Stimulated activated CD8-positive, alpha-beta memory T cell treated with anti-CD3 and anti-CD28 coated beads, Interleukin-12 subunit alpha, Interleukin-12 subunit beta, amount 100 ng/mL, for 4 hours (primary cell): ENCODE measurements around the gene PDE7B.
"Not testable (repeated sequence)": the region's sequence is repeated elsewhere in the genome, so short reads cannot be mapped to it uniquely, and the experiment has no call there.

Experiments used
- DNase-seq: peaks from one replicate; pipeline ENCODE4 v3.0.0-alpha.2; 2020; ENCODE audit warnings: low read depth

PDE7B gene

DNA sequence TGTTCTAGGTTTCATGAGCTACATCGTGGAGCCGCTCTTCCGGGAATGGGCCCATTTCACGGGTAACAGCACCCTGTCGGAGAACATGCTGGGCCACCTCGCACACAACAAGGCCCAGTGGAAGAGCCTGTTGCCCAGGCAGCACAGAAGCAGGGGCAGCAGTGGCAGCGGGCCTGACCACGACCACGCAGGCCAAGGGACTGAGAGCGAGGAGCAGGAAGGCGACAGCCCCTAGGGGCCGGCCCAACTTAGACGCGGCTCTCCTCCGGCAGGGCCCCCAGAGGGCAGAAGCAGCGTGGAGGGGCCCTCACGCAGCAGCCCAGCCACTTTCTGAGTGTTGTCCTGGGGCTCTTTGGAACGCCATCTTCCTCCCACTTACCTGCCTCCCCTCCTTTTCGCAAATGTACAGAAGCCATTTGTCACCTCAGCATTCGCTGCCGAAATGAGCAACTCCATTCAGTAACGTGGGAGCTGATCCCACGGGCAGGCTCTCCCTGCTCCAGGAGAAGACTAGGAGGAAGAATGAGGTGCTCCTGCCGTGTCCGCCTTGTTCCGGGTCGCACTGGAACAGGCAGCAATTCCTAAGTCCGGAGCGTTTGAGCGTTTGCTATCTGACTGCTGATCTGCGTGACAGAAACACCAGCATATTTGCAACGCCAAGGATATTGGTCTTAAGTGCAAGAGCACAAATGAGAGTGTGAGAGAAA lies 340.3 kb downstream of the PDE7B start:
- no peak for DNase-seq

- no peak for DNase-seq
These were observed 341.4 kb downstream of the PDE7B start for GRCh38 chr6:136192902-136193301.

- DNase-seq: no peak
These were observed 350.2 kb downstream of the PDE7B start for GRCh38 chr6:136201732-136202131.

GRCh38 chr6:136208783-136209182 lies 357.3 kb downstream of the PDE7B start:
- no peak for DNase-seq

GRCh38 chr6:136209496-136209895 lies 358.0 kb downstream of the PDE7B start:
- DNase-seq: no peak

- no peak for DNase-seq
These were observed 359.1 kb downstream of the PDE7B start for GRCh38 chr6:136210398-136211165.

GRCh38 chr6:136212608-136213007 lies 361.1 kb downstream of the PDE7B start:
- no peak for DNase-seq

DNA sequence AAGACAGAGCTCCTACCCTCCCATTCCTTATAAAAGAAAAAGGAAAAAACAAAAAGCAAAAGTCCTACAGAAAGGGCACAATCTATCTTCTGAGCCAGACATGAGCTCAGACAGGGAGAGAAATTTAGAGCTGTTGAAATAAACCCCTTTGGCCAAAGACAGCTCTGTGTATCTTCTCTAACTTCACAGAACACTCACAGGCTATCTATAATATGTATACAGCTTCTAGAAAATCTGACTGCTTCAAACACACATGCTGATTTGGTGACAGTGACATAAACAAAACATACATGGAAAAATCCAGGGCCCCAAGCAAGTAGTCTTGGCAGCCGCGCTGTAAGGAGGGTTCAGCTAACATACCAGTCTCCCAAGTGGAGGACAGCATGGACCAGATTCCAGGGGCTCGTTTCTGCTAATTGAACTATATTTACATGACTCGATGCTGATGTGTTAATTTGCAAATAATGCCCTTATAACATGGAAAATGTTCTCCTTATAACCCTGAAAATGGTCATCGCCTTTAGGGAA lies 361.6 kb downstream of the PDE7B start:
- DNase-seq: no peak

GRCh38 chr6:136213853-136214252 lies 362.4 kb downstream of the PDE7B start:
- no peak for DNase-seq

- DNase-seq: no peak
These were observed 365.3 kb downstream of the PDE7B start for GRCh38 chr6:136216503-136217401.

- not testable (repeated sequence) for DNase-seq
These were observed 373.5 kb downstream of the PDE7B start for GRCh38 chr6:136224974-136225373.

DNA sequence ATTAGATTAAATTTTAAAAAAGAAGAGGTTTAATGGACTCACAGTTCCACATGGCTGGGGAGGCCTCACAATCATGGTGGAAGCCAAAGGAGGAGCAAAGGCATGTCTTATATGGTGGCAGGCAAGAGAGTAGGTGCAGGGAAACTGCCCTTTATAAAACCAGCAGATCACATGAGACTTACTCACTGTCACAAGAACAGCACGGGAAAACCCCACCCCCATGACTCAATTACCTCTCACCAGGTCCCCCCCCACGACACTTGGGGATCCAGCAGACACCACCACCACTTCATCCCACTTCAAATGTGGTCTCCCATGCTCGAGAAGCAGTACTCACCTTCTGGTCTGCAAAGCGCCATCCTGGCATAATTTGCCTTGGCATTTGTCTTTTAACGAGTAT lies 374.0 kb downstream of the PDE7B start:
- DNase-seq: no peak

DNA sequence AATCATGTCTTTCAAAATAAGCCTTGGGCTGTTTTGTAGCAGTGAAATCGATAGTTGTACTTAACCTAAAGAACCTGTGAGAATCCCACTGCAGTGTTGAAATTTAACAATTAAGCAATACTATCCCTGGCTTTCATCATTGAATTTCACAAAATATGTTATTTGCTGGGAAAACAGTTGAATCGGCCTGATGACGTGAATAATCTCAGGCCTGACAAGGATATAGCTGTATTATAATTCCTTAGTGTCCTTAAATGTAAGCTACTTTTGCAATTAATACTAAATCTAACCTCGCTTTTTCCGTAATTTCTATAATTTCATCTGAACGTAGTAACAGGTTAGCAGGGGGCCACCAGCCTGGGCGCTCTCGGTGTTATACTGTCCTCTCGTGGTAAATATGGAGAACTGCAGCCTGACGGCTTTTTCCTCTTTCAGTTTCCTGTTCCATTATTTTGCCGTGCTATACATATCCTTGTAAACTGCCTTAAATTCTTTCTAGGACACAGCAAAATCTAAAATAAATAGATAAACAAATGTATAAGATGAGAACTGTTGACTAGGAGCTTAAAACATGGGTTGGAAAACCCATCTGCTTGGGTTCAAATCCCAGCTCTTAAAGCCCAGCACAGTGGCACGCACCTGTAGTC lies 374.6 kb downstream of the PDE7B start:
- DNase-seq: no peak

- DNase-seq: no peak
These were observed 375.3 kb downstream of the PDE7B start for GRCh38 chr6:136226674-136227377.

GRCh38 chr6:136228814-136229213 lies 377.3 kb downstream of the PDE7B start:
- no peak for DNase-seq

GRCh38 chr6:136230219-136230853 lies 378.8 kb downstream of the PDE7B start:
- DNase-seq: no peak

DNA sequence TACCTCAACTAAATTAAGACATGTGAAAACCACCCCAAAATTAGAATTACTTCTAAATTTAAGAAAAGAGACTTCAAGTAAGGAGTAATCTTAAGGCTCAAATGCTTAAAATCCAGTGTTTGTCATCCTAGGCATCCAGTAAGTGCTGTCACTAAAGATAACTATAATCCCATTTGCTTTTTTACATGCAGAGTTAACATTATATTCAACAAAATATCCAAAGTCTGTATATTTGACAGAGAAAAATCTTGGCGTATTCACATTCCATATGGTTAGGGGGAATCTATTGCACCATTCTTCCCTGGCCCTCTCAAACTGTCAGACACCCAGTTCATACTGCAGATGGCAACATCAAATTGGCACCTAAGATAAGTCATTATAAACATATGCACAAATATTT lies 381.2 kb downstream of the PDE7B start:
- no peak for DNase-seq

DNA sequence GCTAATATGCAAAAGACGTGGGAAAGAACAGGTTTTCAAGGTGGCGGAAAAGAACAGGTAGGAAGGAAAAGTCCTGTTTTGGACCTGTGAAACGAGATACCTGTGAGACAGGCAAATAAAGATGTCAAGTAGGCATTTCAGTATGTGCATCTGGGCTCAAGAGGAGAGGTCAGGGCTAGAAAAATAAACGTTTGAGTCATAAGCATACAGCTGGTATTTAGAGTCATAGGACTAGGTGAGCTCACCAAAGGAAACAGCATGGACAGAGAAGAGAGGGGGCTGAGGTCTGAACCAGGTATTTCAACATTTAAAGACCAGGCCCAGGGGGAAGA lies 383.7 kb downstream of the PDE7B start:
- DNase-seq: no peak

GRCh38 chr6:136236466-136237293 lies 385.2 kb downstream of the PDE7B start:
- DNase-seq: no peak

GRCh38 chr6:136244061-136244616 lies 392.6 kb downstream of the PDE7B start:
- DNase-seq: no peak
